HG03442 (cell line): Measurements from ENCODE around the gene RARB.

Experiments
- ATAC-seq: cut with Tn5 transposase; IDR thresholded peaks from one replicate; pipeline ENCODE4 v1.9.1; 2021; ENCODE audit warnings: mild to moderate bottlenecking, moderate library complexity; ENCODE audit not compliant: unreplicated experiment

The RARB gene

GRCh38 chr3:25427942-25428788 is at the start of gene RARB:
Gene RARB (plus strand): TSS chr3:25428263. CDS start chr3:25428732, 469 bp downstream.
- peak; percentile 68 for ATAC-seq

GRCh38 chr3:25378786-25379311 is 49.2 kb upstream of the RARB start:
- ATAC-seq = no peak

DNA sequence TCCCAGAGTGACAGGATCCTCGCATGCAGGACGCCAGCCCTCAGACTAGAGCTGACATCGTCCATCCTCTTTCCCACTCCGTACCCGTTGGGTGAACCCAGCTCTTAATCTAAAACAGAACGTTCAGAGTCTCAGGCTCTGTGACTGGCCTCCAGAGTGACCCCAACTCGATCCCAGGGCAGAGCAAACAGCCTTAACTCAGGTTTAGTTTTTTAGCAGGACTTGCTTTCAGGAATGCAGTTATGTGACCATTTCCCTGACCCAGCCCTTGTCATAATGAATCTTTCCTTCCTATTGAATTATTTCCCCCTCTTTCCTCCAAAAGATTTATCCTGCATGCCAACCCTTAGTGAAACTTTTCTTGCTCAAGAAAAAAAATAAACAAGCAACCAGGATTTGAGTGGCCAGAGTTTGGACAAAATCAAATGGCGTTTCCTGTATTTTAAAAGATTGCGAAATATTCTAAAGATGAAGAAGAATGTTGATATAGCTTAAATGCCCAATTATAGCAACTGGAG is 47.8 kb upstream of the RARB start:
- no peak for ATAC-seq

- no peak for ATAC-seq
These were observed 47.0 kb upstream of the RARB start for GRCh38 chr3:25381083-25381482.

- ATAC-seq = no peak
These were observed 43.6 kb upstream of the RARB start for GRCh38 chr3:25384471-25384870.

GRCh38 chr3:25385807-25386460 is 42.1 kb upstream of the RARB start:
- ATAC-seq = no peak

DNA sequence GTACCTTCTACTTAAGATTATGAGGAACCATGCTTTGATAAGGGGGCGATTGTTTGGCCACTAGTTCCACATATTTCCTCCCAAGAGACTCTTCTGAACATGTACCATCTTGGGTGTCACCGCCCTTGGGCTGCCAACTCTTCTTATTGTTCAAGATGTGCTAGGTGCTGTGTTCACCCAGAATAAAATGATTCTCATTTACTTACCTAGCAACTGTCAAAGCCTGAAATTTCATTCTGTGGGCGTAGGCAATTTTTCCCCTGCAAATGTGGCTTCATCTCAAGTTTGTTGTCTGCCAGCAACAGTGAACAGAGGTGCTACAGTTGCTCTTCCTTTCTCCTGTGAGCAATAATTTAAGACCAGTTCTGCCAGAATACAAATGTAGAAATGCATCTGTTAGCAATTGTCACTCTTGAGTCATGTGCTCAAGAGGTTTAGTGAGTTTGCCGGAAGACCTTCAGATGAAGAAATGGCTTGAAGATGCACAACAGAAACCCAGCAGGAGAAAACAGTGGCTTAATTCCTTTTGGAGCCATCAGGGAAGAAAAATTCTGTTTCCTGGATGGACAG is 41.3 kb upstream of the RARB start:
- no peak for ATAC-seq

GRCh38 chr3:25390605-25391004 is 37.5 kb upstream of the RARB start:
- no peak for ATAC-seq

DNA sequence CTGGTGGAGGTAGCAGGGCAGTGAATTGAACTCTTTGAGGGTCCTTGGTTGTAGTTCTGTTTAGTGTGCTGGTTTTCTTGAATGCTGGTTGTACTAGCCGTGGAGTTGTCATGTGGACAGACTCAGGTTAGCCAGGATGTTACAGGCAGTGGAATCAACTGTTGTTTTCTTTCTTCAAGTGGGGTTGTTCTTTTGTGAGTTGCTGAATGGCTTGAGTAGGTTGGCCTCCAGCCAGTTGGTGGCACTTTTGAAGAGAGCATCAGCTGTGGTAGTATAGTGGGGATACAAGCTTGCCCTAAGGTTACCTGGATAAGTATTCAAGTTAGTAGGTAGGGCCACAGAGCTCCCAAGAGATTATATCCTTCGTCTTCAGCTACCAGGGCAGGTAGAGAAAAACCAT is 31.8 kb upstream of the RARB start:
- no peak for ATAC-seq

DNA sequence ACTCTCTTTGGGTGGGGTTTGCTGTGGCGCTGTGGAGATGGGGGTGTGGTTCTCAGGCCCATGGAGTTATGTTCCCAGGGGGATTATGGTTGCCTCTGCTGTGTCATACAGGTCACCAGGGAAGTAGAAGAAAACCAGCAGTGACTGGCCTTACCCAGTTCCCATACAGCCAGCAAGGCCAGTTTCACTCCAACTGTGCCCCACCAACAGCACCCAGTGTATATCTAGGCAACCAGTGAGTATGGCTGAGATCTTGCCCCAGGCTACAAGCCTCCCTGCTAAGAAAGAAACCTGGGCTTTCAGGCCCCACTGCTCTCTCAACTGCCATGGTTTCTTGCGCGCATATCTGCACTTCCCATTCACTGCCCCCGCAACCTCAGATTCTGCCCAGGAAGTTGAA is 31.4 kb upstream of the RARB start:
- no peak for ATAC-seq

GRCh38 chr3:25397150-25397549 is 30.9 kb upstream of the RARB start:
- ATAC-seq = no peak

DNA sequence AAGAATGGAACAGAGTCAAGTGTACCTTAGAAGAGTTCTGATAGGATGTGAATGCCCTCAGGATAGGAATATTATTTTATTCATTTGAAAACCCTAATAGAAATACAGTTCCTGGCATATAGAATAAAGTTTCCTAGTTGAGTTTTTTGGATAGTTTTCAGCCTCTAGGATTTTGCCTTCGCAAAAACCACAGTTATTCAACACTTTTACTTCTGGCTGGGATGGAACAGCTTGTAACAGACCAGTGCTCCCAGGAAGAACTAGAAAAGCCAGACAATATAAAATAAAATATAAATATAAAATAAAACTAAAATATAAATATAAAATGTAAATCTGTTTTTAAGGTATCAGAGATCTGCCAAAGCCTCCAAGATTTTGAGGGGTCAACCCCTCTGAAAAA is 27.5 kb upstream of the RARB start:
- ATAC-seq = no peak

GRCh38 chr3:25403968-25404367 is 24.1 kb upstream of the RARB start:
- ATAC-seq = no peak

DNA sequence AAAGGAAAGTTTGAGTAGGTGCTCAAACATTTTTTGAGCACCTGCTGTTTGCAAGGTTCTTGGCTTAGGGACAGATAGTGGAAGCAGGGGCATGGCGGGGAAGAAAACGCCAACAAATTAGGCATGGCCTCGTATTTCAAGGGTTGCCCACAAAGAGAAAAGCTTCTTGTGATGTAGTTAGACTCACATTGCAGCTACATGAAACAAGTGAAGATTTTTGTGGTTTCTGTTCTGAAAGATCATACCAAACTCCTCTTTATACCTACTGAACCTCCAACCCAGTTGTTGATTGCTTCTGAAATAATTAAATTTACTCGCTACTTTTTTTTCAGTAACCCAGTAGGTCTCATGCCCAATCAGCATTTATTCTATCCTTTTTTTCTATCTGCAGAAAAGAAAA is 23.5 kb upstream of the RARB start:
- ATAC-seq = no peak

GRCh38 chr3:25405335-25405734 is 22.7 kb upstream of the RARB start:
- ATAC-seq = no peak

GRCh38 chr3:25410703-25411102 is 17.4 kb upstream of the RARB start:
- ATAC-seq = no peak

DNA sequence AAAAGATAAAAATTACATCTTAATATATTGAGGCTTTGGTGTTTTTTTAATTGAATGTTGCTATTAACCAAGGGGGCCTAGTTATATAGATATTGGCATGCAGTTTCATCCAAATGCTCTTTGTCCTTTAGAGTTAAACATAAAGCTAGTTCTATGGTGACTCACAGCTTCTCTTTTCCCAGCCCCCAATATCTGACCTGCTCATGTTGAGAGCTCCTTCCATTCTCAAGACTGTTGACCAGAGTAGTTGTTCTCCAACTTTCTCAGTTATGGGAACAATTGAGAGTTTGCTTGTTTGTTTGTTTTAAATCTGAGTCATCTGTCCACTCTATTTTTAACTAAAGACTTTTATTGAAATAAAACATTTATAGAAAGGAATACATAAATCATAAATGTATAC is 15.8 kb upstream of the RARB start:
- ATAC-seq = no peak

DNA sequence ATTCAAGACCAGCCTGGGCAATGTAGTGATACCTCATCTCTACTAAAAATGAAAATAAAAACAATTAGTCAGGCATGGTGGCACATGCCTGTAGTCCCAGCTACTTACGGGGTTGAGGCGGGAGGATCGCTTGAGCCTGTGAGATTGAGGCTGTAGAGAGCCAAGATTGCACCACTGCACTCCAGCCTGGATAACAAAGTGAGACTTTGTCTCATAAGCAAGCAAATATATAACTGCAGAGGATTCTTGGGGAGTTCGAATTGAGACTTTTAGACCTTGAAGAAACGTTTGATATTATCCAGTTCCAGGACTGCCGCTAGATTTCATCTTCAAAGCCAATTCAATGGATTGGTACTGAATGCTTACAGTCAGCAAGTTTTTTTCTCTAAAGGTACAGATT is 11.9 kb upstream of the RARB start:
- ATAC-seq = no peak

- no peak for ATAC-seq
These were observed 9.5 kb upstream of the RARB start for GRCh38 chr3:25418596-25418995.

DNA sequence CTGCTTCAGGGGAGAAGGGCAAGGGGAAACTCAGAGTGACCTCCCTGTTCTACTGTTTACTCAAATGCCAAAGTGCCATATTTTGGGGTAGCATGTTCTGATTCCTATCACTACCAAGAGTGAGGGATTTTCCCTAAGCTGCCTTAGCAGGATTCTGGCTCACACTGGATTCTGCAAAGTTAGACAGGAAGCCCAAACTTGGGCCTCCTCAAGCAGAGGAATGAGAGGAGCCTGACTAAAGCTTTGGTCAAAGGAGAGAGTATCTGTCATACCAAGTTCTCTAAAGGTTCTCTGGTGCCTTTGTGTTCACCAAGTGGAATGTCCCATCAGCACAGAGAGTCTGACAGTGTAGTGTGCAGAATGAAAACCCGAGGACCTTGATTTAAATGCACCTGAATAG is 8.8 kb upstream of the RARB start:
- ATAC-seq = no peak

GRCh38 chr3:25420147-25420546 is 7.9 kb upstream of the RARB start:
- ATAC-seq = no peak

DNA sequence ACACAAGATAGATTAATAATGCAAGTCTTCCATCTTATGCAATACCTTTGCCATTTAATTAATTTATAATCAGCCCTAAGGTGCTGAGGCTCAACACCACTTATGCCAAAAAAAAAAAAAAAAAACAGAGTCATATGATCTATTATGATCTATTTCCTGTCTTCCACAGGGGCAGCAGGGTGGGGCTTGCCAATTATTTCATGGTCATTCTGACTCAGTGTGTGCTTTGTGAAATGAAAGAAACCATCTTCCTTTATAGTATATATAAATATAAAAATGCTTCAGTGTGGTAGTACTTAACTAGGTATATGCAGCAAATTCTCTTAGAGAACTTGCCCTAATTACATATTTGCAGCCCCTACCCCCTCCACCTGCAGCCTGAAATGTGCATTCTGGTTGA is 7.2 kb upstream of the RARB start:
- no peak for ATAC-seq
